ENCODE measurements around the gene LRBA.

Gene LRBA

GRCh38 chr4:150336676-150337412, 678.2 kb downstream of the LRBA start:
- DNase-seq (ENCODE audit: low read depth) = no peak
- no peak overlapping the region for H3K4me3 ChIP-seq (ENCODE audit: low read depth, low read length)
- TF ChIP-seq CTCF (IDR thresholded peaks at IDR 0.05; ENCODE audit: control insufficient read depth, extremely low read depth, insufficient read depth) = no peak

- TF ChIP-seq CTCF (IDR thresholded peaks at IDR 0.05; ENCODE audit: control insufficient read depth, extremely low read depth, insufficient read depth) = no peak
- no peak for DNase-seq (ENCODE audit: low read depth)
- no peak overlapping the region for H3K4me3 ChIP-seq (ENCODE audit: low read depth, low read length)
These were observed 682.1 kb downstream of the LRBA start for GRCh38 chr4:150332961-150333360.

- no peak for TF ChIP-seq CTCF (IDR thresholded peaks at IDR 0.05; ENCODE audit: control insufficient read depth, extremely low read depth, insufficient read depth)
- no peak overlapping the region for H3K4me3 ChIP-seq (ENCODE audit: low read depth, low read length)
- DNase-seq (ENCODE audit: low read depth) = no peak
These were observed 683.0 kb downstream of the LRBA start for GRCh38 chr4:150332086-150332485.

GRCh38 chr4:150329373-150329772, 685.7 kb downstream of the LRBA start:
- H3K4me3 ChIP-seq (ENCODE audit: low read depth, low read length) = no peak overlapping the region
- DNase-seq (ENCODE audit: low read depth) = no peak
- TF ChIP-seq CTCF (IDR thresholded peaks at IDR 0.05; ENCODE audit: control insufficient read depth, extremely low read depth, insufficient read depth) = no peak

- H3K4me3 ChIP-seq (ENCODE audit: low read depth, low read length) = no peak overlapping the region
- DNase-seq (ENCODE audit: low read depth) = no peak
- no peak for TF ChIP-seq CTCF (IDR thresholded peaks at IDR 0.05; ENCODE audit: control insufficient read depth, extremely low read depth, insufficient read depth)
These were observed 686.6 kb downstream of the LRBA start for GRCh38 chr4:150328496-150328895.

- H3K4me3 ChIP-seq (ENCODE audit: low read depth, low read length) = no peak overlapping the region
- no peak for TF ChIP-seq CTCF (IDR thresholded peaks at IDR 0.05; ENCODE audit: control insufficient read depth, extremely low read depth, insufficient read depth)
- no peak for DNase-seq (ENCODE audit: low read depth)
These were observed 687.8 kb downstream of the LRBA start for GRCh38 chr4:150327262-150327780.

GRCh38 chr4:150325872-150326271, 689.2 kb downstream of the LRBA start:
- no peak for TF ChIP-seq CTCF (IDR thresholded peaks at IDR 0.05; ENCODE audit: control insufficient read depth, extremely low read depth, insufficient read depth)
- no peak overlapping the region for H3K4me3 ChIP-seq (ENCODE audit: low read depth, low read length)

More at GRCh38 chr4:150325872-150326271, 689.2 kb downstream of the LRBA start:
- DNase-seq (ENCODE audit: low read depth) = no peak
